Keratinocyte (primary cell): Measurements from ENCODE around the gene TRIL. TPM values are rescaled to one million over a fixed set of nuclear protein-coding genes. Genes with fewer than 3 reads are reported as not detected.
A peak's percentile ranks its signal among the peaks of the same experiment; 100 is the strongest.

Experiments
- DNase-seq: peaks from one replicate; pipeline ENCODE4 v3.0.0-alpha.2; 2011; ENCODE audit warnings: low read depth, missing footprints, low spot score
- FAIRE-seq: peaks from 2 replicates; lab custom pipeline; 2011; peaks lifted over from hg19 to GRCh38; lab: Jason Lieb, UNC
- H2AFZ ChIP-seq: 2 replicates; pipeline ENCODE4 v1.6.0; 2012; ENCODE audit warnings: low read length, control low read depth, inconsistent platforms; ENCODE audit not compliant: control insufficient read depth
- H3K27ac ChIP-seq: 2 replicates; pipeline ENCODE4 v1.5.1; 2011; ENCODE audit warnings: low read length; ENCODE audit not compliant: control insufficient read depth, insufficient read depth
- H3K27me3 ChIP-seq: 3 replicates; pipeline ENCODE4 v1.6.0; 2011; ENCODE audit warnings: low read length; ENCODE audit not compliant: control insufficient read depth, insufficient read depth; ENCODE audit errors: extremely low read depth
- H3K36me3 ChIP-seq, 2 experiments: 2 replicates in 1 of 2; 3 replicates in 1 of 2; pipeline ENCODE4 v1.5.1; 2011; ENCODE audit warnings: low read length in 2 of 2, mild to moderate bottlenecking in 1 of 2; ENCODE audit not compliant: control insufficient read depth in 2 of 2, insufficient read depth in 2 of 2; ENCODE audit errors: extremely low read depth in 1 of 2
- H3K4me1 ChIP-seq: 3 replicates; pipeline ENCODE4 v1.5.1; 2011; ENCODE audit warnings: low read length; ENCODE audit not compliant: control insufficient read depth, insufficient read depth; ENCODE audit errors: extremely low read depth
- H3K4me2 ChIP-seq: 3 replicates; pipeline ENCODE4 v1.6.0; 2011; ENCODE audit warnings: low read depth, low read length; ENCODE audit not compliant: control insufficient read depth, insufficient read depth; ENCODE audit errors: extremely low read depth
- H3K4me3 ChIP-seq, 3 experiments: fragments of 200-600 bp in 1 of 3; sonication (generic) in 1 of 3; 2 replicates in 2 of 3; 3 replicates in 1 of 3; pipeline ENCODE4 v1.5.1; 2011 to 2016; ENCODE audit warnings: low read length in 3 of 3, mild to moderate bottlenecking in 3 of 3, control low read depth in 2 of 3, inconsistent platforms in 1 of 3, low read depth in 1 of 3, mixed read lengths in 1 of 3, mixed run types in 1 of 3, moderate library complexity in 1 of 3; ENCODE audit not compliant: control insufficient read depth in 2 of 3, insufficient read depth in 2 of 3; ENCODE audit errors: extremely low read depth in 1 of 3
- H3K79me2 ChIP-seq: 2 replicates; pipeline ENCODE4 v1.6.0; 2012; ENCODE audit warnings: low read length; ENCODE audit not compliant: control insufficient read depth, insufficient read depth
- H3K9ac ChIP-seq: 3 replicates; pipeline ENCODE4 v1.6.0; 2011; ENCODE audit warnings: low read length; ENCODE audit not compliant: control insufficient read depth, insufficient read depth; ENCODE audit errors: extremely low read depth
- H3K9me1 ChIP-seq: 3 replicates; pipeline ENCODE4 v1.6.0; 2011; ENCODE audit warnings: low read length; ENCODE audit not compliant: control insufficient read depth, insufficient read depth; ENCODE audit errors: extremely low read depth
- H3K9me3 ChIP-seq: 2 replicates; pipeline ENCODE4 v1.5.1; 2012; ENCODE audit warnings: low read depth, low read length; ENCODE audit not compliant: control insufficient read depth
- H4K20me1 ChIP-seq: 3 replicates; pipeline ENCODE4 v1.6.0; 2011; ENCODE audit warnings: low read length; ENCODE audit not compliant: control insufficient read depth, insufficient read depth; ENCODE audit errors: extremely low read depth
- CTCF ChIP-seq, 3 experiments: IDR thresholded peaks in 1 of 3; conservative IDR thresholded peaks in 1 of 3; optimal IDR thresholded peaks in 1 of 3; 2 replicates in 2 of 3; 3 replicates in 1 of 3; pipeline versions ENCODE3 to v1.5.1; 2011; ENCODE audit warnings: low read length in 3 of 3, mild to moderate bottlenecking in 3 of 3, moderate library complexity in 2 of 3, control low read depth in 1 of 3, inconsistent platforms in 1 of 3; ENCODE audit not compliant: insufficient read depth in 2 of 3; ENCODE audit errors: extremely low read depth in 1 of 3
- EZH2 ChIP-seq: IDR thresholded peaks from one replicate; pipeline ENCODE4 v1.6.1; 2012; ENCODE audit warnings: inconsistent platforms, mild to moderate bottlenecking, low read length, moderate library complexity
- dilution Hi-C: fragments of 300-500 bp; cut with MboI; formaldehyde crosslinking; loops from one replicate; pipeline ENCODE4 v1.7.0; 2020; ENCODE audit warnings: low sequenced_read_pairs; ENCODE audit not compliant: extremely low pct_ligation_motif_present
- polyA plus RNA-seq, 5 experiments: library from polyadenylated mRNA; depleted of rRNA in 3 of 5; stranded (reverse) in 3 of 5; stranded (forward) in 1 of 5; unstranded in 1 of 5; fragments of >200 nt; gene quantifications; 1 replicate in 1 of 5; 2 replicates in 3 of 5; 3 replicates in 1 of 5; pipeline versions ENCODE4 v1.2.1 to v1.2.3, GENCODE V29; 2011 to 2012; ENCODE audit warnings: missing spikeins in 2 of 5, low read depth in 1 of 5, low replicate concordance in 1 of 5

TRIL gene
- polyA plus RNA-seq, 1 donor (not counting 4 experiments of a cell fraction or from before 2014, with no cell fraction given) = 0.03 TPM

- H3K4me2 ChIP-seq = peak overlapping the region; percentile 22
- no peaks in the 10 kb centered on the region for H4K20me1 ChIP-seq
- H3K9ac ChIP-seq = no peak overlapping the region
- dilution Hi-C loops = no loop called here
- peaks cover 2% of the 10 kb centered on the region for H3K9me3 ChIP-seq
- peaks cover 7% of the 10 kb centered on the region for H3K4me1 ChIP-seq
- no peaks in the 10 kb centered on the region for H3K79me2 ChIP-seq
- no peaks in the 10 kb centered on the region for H3K36me3 ChIP-seq
- DNase-seq = no peak
- H3K27ac ChIP-seq = no peak overlapping the region
- H2AFZ ChIP-seq = no peak overlapping the region
- peaks cover 3% of the 10 kb centered on the region for H3K27me3 ChIP-seq
- TF ChIP-seq EZH2 (no peak), CTCF (optimal IDR thresholded peaks at IDR 0.05 in 1 of 3, IDR thresholded peaks at IDR 0.05 in 1 of 3, conservative IDR thresholded peaks at IDR 0.05 in 1 of 3; ENCODE audit: extremely low read depth in 1 of 3, insufficient read depth in 2 of 3, low read length in 3 of 3) (no peak)
- H3K4me3 ChIP-seq = no peak overlapping the region
- peak; percentile 65 for FAIRE-seq
- H3K9me1 ChIP-seq = no peaks in the 10 kb centered on the region
Observed at GRCh38 chr7:29005829-29006228, 47.7 kb upstream of the TRIL start.

DNA sequence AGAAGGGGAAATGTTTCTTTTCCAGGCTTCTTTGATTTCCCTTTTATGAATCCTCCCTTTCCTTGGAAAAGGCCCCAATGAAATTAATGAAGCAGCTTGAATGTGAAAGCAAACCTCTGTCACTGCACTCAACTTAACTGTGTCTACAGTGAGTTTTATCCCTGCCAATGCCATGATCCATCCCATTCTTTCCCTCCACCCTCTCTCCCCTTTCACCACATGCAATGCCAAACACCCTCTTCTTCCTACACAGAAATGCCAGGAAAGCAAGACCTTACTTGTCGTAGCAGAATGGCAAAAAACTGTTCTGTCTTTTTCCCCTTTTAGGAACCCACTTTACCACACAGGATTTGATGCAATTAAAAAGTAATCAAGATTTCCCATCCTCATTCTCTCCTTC lies 47.3 kb upstream of the TRIL start:
- Histone ChIP-seq H3K27me3 (peaks cover 3% of the 10 kb centered on the region), H3K36me3 (no peaks in the 10 kb centered on the region), H3K4me2 (peak overlapping the region; percentile 22), H3K9me3 (peaks cover 2% of the 10 kb centered on the region), H2AFZ (no peak overlapping the region), H3K4me3 (no peak overlapping the region), H3K79me2 (no peaks in the 10 kb centered on the region), H3K9me1 (no peaks in the 10 kb centered on the region), H3K9ac (no peak overlapping the region), H4K20me1 (no peaks in the 10 kb centered on the region), H3K4me1 (peaks cover 7% of the 10 kb centered on the region), H3K27ac (no peak overlapping the region)
- no peak for TF ChIP-seq EZH2
- no peak for TF ChIP-seq CTCF (optimal IDR thresholded peaks at IDR 0.05 in 1 of 3, IDR thresholded peaks at IDR 0.05 in 1 of 3, conservative IDR thresholded peaks at IDR 0.05 in 1 of 3; ENCODE audit: extremely low read depth in 1 of 3, insufficient read depth in 2 of 3, low read length in 3 of 3)
- dilution Hi-C loops = no loop called here
- no peak for FAIRE-seq
- no peak for DNase-seq
